G401 (cell line): ENCODE data around the gene PLA2G4D. TPM values are rescaled to one million over a fixed set of nuclear protein-coding genes. Genes with fewer than 3 reads are reported as not detected.

Source experiments
- DNase-seq: peaks from one replicate; pipeline ENCODE4 v3.0.0-alpha.2; 2015; ENCODE audit warnings: low spot score
- in situ Hi-C: cut with HindIII; loops from 2 replicates; pipeline ENCODE4 v1.10.0; 2016; ENCODE audit warnings: low sequenced_read_pairs, mixed read lengths
- total RNA-seq: library from RNA; depleted of rRNA; stranded (reverse); fragments of >200 nt; shearing (Covaris generic); gene quantifications from 2 replicates; pipeline ENCODE4 v1.2.3, GENCODE V29; 2014

The PLA2G4D gene
- total RNA-seq, 1 experiment from 2014 or later = 0.61 TPM

GRCh38 chr15:42038401-42038800 is 56.0 kb downstream of the PLA2G4D start:
- DNase-seq = peak; percentile 66
- in situ Hi-C loops = no loop called here

- in situ Hi-C loops = no loop called here
Measured at GRCh38 chr15:42037656-42038055, 56.7 kb downstream of the PLA2G4D start.

GRCh38 chr15:42036966-42037365 is 57.4 kb downstream of the PLA2G4D start:
- in situ Hi-C loops = no loop called here
- no peak for DNase-seq

More at GRCh38 chr15:42037656-42038055, 56.7 kb downstream of the PLA2G4D start:
- peak; percentile 24 for DNase-seq

- DNase-seq = no peak
- in situ Hi-C loops = no loop called here
Measured at GRCh38 chr15:42036112-42036905, 58.1 kb downstream of the PLA2G4D start.

GRCh38 chr15:42035435-42035761 is 59.0 kb downstream of the PLA2G4D start:
- in situ Hi-C loops = no loop called here
- no peak for DNase-seq

- in situ Hi-C loops = no loop called here
- DNase-seq = no peak
Measured at GRCh38 chr15:42034628-42035434, 59.5 kb downstream of the PLA2G4D start.

- in situ Hi-C loops = no loop called here
- no peak for DNase-seq
Measured at GRCh38 chr15:42033214-42033873, 61.0 kb downstream of the PLA2G4D start.

GRCh38 chr15:42032376-42033213 is 61.8 kb downstream of the PLA2G4D start:
- in situ Hi-C loops = no loop called here
- no peak for DNase-seq

GRCh38 chr15:42031198-42031915 is 63.0 kb downstream of the PLA2G4D start:
- no peak for DNase-seq
- in situ Hi-C loops = no loop called here

GRCh38 chr15:42027521-42027920 is 66.8 kb downstream of the PLA2G4D start:
- no peak for DNase-seq
- in situ Hi-C loops = no loop called here

- in situ Hi-C loops = no loop called here
- no peak for DNase-seq
Measured at GRCh38 chr15:42024303-42024702, 70.1 kb downstream of the PLA2G4D start.

- in situ Hi-C loops = no loop called here
- no peak for DNase-seq
Measured at GRCh38 chr15:42021593-42021992, 72.8 kb downstream of the PLA2G4D start.

- in situ Hi-C loops = no loop called here
Measured at GRCh38 chr15:42020713-42021273, 73.6 kb downstream of the PLA2G4D start, which contains the start of gene PLA2G4E. TSS of gene PLA2G4E (minus strand) at chr15:42021042. CDS start at chr15:42021030, 12 bp downstream.

GRCh38 chr15:42018306-42019224 is 75.8 kb downstream of the PLA2G4D start:
- in situ Hi-C loops = no loop called here
- no peak for DNase-seq

More at GRCh38 chr15:42020713-42021273, 73.6 kb downstream of the PLA2G4D start, which contains the start of gene PLA2G4E:
- no peak for DNase-seq
